ENCODE measurements around the gene SLC1A2. TPM values are rescaled to one million over a fixed set of nuclear protein-coding genes. Genes with fewer than 3 reads are reported as not detected.

Gene SLC1A2
- total RNA-seq, 1 experiment from 2014 or later, result not detected

DNA sequence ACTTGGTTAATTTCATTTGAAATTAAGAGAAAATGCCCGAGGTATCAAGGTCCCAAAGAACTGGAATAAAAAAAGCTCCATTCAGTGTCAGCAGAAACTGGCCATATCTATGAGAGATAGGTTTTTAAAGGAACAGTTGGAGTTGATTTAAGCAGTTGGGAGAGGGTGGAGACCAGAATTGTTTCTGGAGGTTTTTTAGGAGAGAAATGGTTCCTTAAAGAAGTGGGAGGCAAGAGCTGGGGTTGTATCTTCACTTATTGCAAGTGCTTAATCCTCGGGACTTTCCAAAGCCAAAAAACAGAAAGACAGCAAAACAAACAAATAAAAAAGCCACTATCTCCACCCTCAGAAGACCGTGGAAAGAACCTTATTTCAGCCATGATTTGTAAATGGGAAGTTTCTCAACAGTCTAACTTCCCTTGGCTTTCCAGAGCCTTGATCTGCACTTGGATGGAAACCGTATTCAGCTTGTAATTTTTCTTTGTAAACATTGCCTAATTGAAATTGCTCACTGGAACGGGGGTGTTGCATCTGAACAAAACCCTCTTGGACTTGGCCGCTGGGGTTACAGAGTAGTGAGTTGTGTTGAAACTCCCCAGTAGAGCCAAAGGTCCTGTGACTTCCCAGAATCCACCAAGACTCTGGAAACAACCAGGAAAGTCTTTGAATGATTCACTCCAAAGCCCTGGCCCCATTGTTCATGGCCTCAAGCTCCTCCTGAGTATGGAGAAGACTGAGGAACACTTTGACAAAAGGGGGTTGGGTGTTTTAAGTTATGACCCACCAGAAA lies 115.6 kb downstream of the SLC1A2 start:
- peak; percentile 54 for DNase-seq (ENCODE audit: low spot score)

DNA sequence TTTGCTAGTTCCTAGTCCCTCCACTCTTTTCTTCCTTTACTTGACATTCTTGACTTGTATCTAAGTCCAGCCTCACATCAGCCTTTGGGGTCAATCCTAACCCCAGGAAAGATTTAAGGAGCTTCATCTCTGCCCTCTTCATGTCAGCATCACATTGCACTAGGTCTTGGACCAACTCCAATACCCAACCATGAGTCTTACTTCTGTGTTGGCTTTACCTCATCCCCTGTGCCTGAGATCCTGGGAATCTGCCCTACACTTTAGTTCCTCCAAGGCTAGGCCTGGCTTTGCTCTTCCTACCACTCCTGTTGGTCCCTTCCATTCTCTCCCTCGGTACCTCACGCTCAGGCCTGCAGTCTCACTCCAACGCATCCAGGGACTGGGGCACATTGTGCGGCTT lies 117.0 kb downstream of the SLC1A2 start:
- no peak for DNase-seq (ENCODE audit: low spot score)

DNA sequence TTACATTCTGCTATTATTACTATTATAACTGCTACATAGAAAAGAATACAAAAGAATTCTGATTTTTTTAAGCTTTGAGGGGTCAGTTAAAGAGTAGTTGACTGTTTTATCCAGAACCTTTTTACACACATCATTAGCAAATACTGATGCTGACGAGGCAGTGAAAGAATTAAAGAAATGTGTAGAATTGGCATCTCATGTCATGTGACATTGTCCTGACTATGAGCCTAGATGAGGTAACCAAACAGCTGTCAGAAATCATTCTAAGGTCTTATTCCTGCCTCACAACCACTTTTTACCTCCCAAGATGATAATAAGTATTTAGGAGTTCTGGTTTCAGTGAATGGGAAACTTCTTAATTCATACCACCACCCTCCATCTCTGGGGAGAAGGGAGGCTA lies 121.0 kb downstream of the SLC1A2 start:
- no peak for DNase-seq (ENCODE audit: low spot score)

DNA sequence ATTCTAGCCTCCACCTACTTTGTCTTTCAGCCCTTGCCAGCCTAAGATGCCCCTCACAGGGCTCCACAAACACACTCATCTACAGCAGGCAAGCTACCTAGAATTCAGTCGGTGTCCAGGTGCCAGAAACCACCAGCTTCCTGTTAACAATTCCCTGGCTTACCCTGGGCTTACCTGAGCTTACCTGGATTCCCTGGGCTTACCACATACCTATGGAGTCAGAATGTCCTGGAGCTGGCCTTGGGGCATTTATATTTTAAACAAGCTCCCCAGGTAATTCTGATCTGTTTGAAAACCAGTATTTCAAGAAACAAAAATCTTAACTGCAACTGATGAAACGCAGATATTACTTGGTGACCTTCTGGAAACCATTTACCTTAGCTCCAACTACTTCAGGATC lies 123.6 kb downstream of the SLC1A2 start:
- DNase-seq (ENCODE audit: low spot score), result no peak

DNA sequence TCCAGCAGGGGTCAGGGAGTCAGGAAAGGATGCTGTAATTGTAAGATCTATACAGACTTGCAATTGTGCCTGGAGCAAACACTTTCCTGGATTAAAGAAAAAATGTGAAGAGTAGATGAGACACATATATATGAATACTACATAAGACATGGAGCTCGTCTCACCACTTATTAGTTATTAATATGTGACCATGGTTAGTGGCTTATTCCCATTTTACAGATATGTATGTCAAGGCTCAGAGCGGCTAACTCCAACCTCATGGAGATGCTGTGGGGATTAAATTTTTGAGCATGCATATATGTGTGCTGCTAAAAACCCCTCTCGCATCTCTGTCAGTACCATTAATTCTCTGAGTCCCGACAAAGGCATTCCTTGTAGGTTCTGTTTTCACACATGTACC lies 125.7 kb downstream of the SLC1A2 start:
- DNase-seq (ENCODE audit: low spot score), result no peak

DNA sequence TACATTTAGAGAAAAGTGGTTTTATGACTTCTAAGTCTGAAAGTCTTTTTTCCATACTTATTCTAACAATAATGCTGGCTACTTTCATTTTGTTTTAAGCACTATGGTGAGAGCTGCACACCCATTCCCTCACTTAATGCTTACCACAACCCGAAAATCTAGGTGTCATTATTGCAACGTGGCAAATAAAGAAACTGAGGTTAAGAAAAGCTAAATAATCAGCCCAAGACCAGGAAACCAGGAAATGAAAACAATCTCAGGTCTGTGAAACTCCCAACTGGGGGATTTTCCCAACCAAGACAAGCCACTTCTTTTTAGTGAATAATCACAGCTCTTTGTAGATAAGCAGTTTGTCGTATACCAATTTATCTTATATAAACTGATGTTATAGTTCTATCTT lies 126.3 kb downstream of the SLC1A2 start:
- no peak for DNase-seq (ENCODE audit: low spot score)

DNA sequence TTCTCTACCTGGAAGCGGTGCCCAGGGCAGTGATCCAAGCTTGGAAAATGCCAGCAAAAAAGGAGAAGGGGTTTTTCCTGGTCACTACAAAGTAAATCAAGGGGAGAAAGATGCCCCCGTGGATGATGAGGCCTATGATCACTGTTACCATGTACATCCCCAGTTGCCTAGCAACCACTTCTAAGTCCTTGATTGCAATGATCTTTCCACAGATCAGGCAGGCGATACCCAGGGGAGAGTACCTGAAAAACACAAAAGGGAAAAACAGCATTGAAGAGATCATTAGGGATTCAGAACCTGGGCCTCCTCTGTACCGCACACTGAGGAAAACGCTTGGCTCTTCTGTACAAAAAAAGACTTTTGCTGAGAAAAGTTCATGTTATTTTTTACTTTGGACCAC lies 127.1 kb downstream of the SLC1A2 start:
- no peak for DNase-seq (ENCODE audit: low spot score)

DNA sequence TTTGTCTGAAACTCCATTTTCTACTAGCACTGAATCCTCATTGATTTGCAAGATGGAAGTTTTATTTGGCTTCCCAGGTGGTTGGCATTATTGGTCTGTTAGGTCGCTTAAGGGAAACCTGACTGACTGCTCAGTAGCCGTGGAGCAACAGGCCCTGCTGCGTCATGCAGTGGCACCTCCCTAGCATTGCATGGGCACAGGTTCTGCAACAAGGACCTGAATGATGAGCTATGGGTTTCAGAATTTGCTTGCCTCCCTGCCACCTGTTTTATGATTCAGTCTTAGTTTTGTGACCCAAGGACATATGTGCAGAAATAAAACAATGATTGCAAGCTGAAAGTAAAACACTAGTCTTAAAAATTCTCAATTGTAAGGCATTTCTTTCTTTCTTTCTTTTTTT lies 128.5 kb downstream of the SLC1A2 start:
- no peak for DNase-seq (ENCODE audit: low spot score)

DNA sequence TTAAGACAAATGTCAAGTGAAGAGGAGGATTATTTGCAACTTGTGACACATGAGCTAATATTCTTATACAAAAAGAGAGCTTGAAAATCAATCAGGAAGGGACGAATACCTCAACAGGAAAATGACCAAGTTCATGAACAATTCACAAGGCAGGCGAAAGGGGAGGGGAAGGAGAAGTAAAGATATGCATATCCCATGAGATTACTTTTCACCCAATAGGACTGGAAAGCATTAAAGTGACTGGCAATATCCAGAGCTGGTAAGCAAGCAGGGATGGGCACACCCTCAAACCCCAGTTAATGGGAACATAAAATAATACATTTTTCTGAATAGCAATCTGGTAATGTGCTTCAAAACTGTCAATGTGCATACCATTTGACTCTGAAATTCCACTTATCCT lies 129.5 kb downstream of the SLC1A2 start:
- no peak for DNase-seq (ENCODE audit: low spot score)

DNA sequence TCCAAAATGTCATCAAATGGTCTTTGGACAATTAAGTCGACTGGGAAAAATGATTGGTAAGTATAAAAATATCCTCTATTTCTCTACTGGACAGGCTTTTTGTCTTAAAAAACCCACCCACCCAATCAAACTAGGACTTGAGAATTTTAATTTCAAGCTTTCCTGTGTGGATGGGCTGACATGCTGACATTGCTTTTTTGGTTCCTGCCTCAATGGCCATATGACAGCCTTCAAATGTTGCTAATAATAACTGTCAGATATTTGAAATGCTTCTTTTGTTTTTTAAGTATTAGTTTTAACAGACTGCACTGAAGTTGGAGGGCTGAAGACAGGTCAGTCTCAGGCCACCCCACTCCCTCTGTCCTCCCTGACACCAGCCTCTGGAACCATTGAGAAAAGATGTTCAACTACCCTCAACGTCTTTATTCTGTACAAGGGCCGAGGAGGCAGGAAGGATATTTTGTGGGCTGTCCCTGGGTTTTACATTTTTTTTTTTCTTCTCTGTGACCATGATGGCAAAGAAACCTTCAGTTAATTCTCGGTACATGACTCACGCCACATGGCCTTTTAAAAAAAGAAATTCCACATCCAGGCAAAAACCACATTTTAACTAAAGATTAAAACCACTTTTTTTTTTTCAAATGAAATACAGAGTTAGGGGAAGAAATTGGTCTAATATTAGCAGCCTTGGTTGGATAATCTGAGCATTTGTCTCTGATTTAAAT lies 130.4 kb downstream of the SLC1A2 start:
- DNase-seq (ENCODE audit: low spot score), result no peak

DNA sequence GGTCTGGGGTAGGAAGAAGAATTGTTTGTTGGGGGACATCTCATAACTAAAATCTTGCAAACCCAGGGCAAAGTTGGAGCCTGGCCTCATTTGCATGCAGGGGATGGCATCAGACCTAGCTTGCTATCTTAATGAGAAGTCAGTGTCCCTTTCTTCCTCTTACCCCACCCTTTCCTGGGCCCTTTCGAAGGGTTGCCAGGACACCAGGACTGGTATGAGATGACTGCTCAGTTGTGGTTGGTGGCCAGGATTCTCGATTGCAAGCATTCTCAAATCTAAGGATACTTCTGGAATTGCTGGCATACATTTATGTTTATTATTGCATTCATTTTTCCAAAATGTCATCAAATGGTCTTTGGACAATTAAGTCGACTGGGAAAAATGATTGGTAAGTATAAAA lies 131.0 kb downstream of the SLC1A2 start:
- no peak for DNase-seq (ENCODE audit: low spot score)

DNA sequence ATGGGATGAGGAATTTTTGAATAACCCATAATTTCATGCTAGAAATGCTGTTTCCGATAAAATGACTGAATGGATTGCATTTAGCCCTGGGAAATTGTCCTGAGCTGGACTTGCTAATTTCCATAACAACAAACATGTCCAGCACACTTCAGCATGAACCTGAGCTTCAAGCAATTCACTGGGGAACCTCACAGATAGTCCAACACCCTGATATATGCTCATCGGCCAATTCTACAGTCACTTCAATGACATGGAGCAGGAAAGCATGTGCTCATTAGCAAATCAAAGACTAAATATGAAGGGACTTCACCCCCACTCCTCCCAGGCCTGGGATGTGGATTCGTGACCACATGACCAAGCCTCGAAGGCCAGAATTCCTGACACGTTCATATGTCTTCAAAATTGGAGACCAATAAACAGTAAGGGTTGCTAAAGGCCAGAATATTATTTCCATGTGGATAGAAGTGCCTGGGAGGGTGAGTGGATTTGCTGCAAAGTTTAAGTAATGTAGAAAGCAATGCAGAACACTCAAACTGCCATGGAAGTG lies 131.9 kb downstream of the SLC1A2 start:
- no peak for DNase-seq (ENCODE audit: low spot score)

DNA sequence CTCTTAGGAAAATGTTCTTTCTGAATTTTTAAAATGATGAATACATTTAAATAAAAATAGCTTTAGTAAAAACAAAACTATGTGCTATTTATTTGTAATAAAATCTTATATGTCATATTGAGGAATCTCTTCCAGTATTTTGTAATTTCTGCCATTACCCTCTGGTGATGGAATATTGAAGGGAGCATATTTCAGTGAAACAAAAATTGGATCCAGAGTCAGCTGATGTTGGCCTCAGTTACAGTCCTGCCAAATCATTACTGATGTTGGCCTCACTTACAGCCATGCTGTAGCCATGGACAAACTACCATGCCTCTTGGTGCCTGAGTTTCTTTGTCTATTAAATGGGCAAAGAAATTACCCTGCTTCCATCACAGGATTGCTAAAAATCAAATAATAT lies 133.2 kb downstream of the SLC1A2 start:
- DNase-seq (ENCODE audit: low spot score), result no peak

DNA sequence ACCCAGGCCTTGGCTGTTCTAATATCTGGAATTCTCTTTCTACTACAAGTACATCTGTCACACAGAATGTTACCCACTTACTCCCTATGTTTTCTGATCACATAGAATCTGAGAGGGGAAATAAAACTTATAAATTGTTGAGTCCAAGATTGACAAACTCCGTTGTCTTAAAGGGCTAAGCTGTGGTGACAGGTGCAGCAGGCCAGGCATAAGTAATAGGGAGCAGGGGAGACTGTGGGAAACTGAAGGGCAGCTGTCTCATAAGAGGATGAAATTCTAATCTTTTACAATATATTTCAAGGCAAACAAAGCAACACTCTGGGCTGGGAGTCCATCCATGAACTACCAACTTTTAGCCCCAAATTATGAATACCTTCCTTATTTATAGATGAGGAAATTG lies 133.9 kb downstream of the SLC1A2 start:
- DNase-seq (ENCODE audit: low spot score), result no peak

DNA sequence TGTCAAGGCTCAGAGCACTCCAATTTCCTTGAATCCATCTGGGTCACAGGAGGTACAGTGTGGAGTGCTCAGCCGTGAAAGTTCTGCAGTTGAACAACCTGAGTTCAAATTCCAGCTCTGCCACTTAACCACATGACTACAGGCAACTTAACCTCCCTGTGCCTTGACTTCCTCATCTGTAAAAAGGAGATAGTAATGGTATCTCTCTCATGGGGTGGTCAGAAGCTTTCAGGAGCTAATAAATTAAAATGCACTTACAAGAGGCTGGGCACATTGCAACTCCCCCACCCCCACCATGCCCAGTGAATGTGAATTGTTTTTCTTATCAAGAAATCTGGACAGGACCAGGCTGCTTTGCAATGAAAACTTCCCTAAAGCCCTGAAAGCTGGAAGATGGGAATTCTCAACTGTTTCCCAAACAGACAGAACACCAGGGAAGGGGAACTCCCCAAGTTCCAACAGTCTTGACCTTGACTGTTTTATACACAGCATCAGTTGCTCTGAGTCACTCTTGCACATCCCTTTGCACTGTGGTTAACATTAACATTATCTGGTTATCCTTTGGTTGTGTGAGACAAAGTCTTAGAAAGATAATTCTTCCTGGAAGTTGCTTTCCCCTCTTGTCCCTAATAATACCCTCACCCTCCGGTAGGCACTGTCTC lies 137.0 kb downstream of the SLC1A2 start:
- DNase-seq (ENCODE audit: low spot score), result no peak

DNA sequence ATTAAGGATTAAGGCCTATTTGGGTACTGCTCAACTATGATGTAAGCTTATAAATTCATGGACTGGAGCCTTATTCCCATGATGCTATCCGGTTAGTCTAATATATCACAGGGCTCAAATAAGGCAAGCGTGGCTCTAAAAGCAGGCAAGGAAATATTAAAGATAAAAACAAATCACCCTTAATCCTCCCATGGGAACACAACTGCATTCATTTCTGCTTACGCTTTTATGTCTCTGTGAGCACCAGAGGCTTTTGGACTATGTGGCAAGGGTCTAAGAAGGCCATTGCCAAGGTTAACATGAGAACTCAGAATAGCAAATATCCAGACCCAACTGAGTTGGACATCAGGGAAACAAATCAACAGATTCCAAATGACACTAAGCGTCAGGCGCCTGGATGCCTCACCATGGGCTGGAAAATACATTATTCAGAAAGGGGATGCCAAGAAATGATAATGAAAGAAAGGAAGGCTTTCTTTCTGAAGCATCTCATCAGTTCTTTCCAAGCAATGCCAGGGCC lies 138.1 kb downstream of the SLC1A2 start:
- no peak for DNase-seq (ENCODE audit: low spot score)

DNA sequence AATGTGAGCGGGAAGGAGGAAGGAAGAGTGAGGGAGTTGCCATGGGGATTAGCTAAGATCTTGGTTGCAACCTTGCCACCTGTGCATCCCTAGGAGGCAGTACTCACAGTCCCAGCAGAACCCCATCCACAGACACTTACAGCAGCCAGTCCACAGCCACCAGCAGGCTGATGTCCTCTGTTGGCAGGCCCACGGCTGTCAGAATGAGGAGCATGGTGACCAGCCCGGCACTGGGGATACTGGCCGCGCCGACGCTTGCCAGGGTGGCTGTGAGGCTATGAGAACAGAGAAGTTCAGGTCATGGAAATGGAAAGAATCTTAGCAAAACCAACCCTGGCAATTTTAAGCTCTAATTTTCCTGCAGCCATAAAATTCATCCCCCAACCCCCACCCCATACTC lies 138.6 kb downstream of the SLC1A2 start:
- no peak for DNase-seq (ENCODE audit: low spot score)

DNA sequence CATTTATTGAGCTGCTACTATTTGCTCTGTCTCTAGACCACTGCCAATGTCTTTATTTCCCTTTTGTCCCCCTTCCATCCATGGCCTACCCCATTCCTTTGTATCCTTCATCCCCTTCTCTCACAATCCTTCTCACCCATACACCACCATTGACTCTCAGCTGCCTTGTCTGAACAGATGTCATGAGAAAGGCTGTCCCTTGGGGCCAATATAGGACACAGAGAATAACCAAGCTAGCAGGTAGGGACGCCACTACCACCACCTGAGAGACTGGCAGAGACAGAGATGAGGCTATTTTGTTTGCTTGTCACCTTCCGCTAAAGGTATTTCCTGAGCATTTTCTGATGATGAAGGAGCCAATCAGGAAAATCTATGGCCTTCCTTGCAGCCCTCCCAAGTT lies 141.5 kb downstream of the SLC1A2 start:
- DNase-seq (ENCODE audit: low spot score), result no peak

DNA sequence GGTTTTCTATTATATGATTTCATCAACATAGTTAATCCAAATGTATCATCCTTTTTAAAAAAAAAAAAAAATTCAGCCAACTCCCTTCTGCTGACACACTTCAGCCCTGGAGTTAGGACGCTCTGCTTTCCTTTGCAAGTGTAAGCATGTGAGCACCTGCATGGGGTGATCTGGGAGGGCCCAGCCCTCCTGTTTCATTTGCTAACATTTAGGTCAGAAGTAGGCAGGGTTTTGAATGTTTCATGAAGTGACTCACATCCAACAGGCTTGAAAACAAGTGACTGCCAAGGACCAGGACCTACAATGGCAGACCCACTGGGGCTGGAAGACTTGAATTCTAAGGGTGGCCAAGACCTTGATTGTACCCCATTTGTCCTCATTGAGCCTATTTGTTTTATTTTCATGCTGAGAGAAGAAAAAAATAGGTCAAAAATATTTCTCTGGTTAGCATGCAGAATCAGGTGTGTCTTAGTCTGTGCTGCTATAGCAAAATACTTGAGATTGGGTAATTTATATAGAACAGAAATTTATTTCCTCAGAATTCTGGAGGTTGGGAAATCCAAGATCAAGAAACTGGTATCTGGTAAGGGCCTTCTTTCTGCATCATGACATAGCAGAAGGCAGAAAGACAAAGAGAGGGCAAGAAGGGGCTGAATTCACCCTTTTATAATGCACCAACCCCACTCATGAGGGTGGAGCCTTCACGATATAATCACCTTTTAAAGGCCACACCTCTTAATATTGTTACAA lies 142.8 kb downstream of the SLC1A2 start:
- no peak for DNase-seq (ENCODE audit: low spot score)

DNA sequence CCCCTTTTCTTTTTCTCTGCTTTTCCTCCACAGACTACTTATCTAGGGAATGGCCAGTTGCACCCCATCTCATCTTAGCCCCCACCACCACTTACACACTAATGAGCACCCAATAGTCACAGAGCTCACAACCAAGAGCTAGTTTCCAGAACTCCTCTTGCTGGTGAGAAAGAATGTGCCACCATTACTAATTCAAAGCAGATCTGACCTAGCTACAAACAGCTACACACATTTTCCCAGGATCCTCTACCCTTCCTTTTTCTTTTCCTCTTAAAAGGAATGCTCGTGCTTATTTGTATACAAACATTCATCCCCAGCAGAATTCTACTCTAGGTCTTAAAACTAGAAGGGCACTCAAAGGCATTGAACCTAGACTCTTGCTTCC lies 143.6 kb downstream of the SLC1A2 start:
- DNase-seq (ENCODE audit: low spot score), result no peak
